ENCODE data around the gene AATK. TPM values are rescaled to one million over a fixed set of nuclear protein-coding genes. Genes with fewer than 3 reads are reported as not detected.
A peak's percentile ranks its signal among the peaks of the same experiment; 100 is the strongest.

AATK gene
- total RNA-seq, 1 donor from 2014 or later: 0.99 TPM

- DNase-seq (ENCODE audit: low read depth in 2 of 2): no peak
These were observed 36.7 kb downstream of the AATK start for GRCh38 chr17:81129289-81129688.

- no peak for DNase-seq (ENCODE audit: low read depth in 2 of 2)
These were observed 37.2 kb downstream of the AATK start for GRCh38 chr17:81128774-81129173.

- DNase-seq (ENCODE audit: low read depth in 2 of 2): no peak
These were observed 37.7 kb downstream of the AATK start for GRCh38 chr17:81128338-81128737.

- no peak for DNase-seq (ENCODE audit: low read depth in 2 of 2)
These were observed 38.4 kb downstream of the AATK start for GRCh38 chr17:81127526-81128177.

GRCh38 chr17:81127133-81127455 lies 38.9 kb downstream of the AATK start:
- no peak for DNase-seq (ENCODE audit: low read depth in 2 of 2)

GRCh38 chr17:81126281-81127132 lies 39.5 kb downstream of the AATK start:
- DNase-seq (ENCODE audit: low read depth in 2 of 2): no peak

GRCh38 chr17:81125573-81126081 lies 40.4 kb downstream of the AATK start:
- no peak for DNase-seq (ENCODE audit: low read depth in 2 of 2)

GRCh38 chr17:81124377-81124776 lies 41.6 kb downstream of the AATK start:
- DNase-seq (ENCODE audit: low read depth in 2 of 2): no peak

GRCh38 chr17:81123052-81124048 lies 42.7 kb downstream of the AATK start:
- no peak for DNase-seq (ENCODE audit: low read depth in 2 of 2)

- DNase-seq (ENCODE audit: low read depth in 2 of 2): no peak
These were observed 43.9 kb downstream of the AATK start for GRCh38 chr17:81121841-81122733.

- no peak for DNase-seq (ENCODE audit: low read depth in 2 of 2)
These were observed 45.1 kb downstream of the AATK start for GRCh38 chr17:81120695-81121621.

GRCh38 chr17:81120149-81120484 lies 45.9 kb downstream of the AATK start:
- DNase-seq (ENCODE audit: low read depth in 2 of 2): no peak

- DNase-seq (ENCODE audit: low read depth in 2 of 2): peak; percentile 96 to 98
These were observed 46.5 kb downstream of the AATK start for GRCh38 chr17:81119223-81120148.

GRCh38 chr17:81118308-81119221 lies 47.5 kb downstream of the AATK start:
- DNase-seq (ENCODE audit: low read depth in 2 of 2): peak in 1 of 2 donors; percentile 24

- DNase-seq (ENCODE audit: low read depth in 2 of 2): no peak
These were observed 48.3 kb downstream of the AATK start for GRCh38 chr17:81117672-81118198.

- DNase-seq (ENCODE audit: low read depth in 2 of 2): no peak
These were observed 49.3 kb downstream of the AATK start for GRCh38 chr17:81116704-81117103.
